HUES6 (cell line): ENCODE data around the gene PLA2G5.
"Not testable (repeated sequence)": the region's sequence is repeated elsewhere in the genome, so short reads cannot be mapped to it uniquely, and the experiment has no call there.

Source experiments
- H3K27ac ChIP-seq: 2 replicates; pipeline ENCODE4 v1.7.0; 2013; ENCODE audit warnings: low read depth, mild to moderate bottlenecking, low read length, inconsistent platforms
- H3K27me3 ChIP-seq: 2 replicates; pipeline ENCODE4 v1.6.1; 2013; ENCODE audit warnings: low read length; ENCODE audit not compliant: control insufficient read depth, insufficient read depth
- H3K36me3 ChIP-seq: 2 replicates; pipeline ENCODE4 v1.6.1; 2013; ENCODE audit warnings: low read length; ENCODE audit not compliant: control insufficient read depth, insufficient read depth
- H3K4me1 ChIP-seq: 2 replicates; pipeline ENCODE4 v1.6.1; 2013; ENCODE audit warnings: low read length; ENCODE audit not compliant: control insufficient read depth, insufficient read depth
- H3K4me3 ChIP-seq: 2 replicates; pipeline ENCODE4 v1.5.1; 2013; ENCODE audit warnings: low read depth, low read length
- H3K9ac ChIP-seq: one replicate; pipeline ENCODE4 v1.6.1; 2013; ENCODE audit warnings: mild to moderate bottlenecking, low read length
- H3K9me3 ChIP-seq: 2 replicates; pipeline ENCODE4 v1.6.1; 2013; ENCODE audit warnings: low read depth, low read length; ENCODE audit not compliant: control insufficient read depth, insufficient read depth

The PLA2G5 gene, protein sequence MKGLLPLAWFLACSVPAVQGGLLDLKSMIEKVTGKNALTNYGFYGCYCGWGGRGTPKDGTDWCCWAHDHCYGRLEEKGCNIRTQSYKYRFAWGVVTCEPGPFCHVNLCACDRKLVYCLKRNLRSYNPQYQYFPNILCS

GRCh38 chr1:20069874-20070273, at the start of gene PLA2G5:
Gene PLA2G5, plus strand, starts transcription at chr1:20070194. Its CDS starts 14,637 bp downstream, at chr1:20084831.
- Histone ChIP-seq H3K9me3 (no peaks in the 10 kb centered on the region), H3K27me3 (no peaks in the 10 kb centered on the region), H3K9ac (no peak within 1 kb of the TSS), H3K36me3 (no peaks in the 10 kb centered on the region), H3K27ac (no peak within 1 kb of the TSS), H3K4me3 (no peak within 1 kb of the TSS), H3K4me1 (no peaks in the 10 kb centered on the region)

DNA sequence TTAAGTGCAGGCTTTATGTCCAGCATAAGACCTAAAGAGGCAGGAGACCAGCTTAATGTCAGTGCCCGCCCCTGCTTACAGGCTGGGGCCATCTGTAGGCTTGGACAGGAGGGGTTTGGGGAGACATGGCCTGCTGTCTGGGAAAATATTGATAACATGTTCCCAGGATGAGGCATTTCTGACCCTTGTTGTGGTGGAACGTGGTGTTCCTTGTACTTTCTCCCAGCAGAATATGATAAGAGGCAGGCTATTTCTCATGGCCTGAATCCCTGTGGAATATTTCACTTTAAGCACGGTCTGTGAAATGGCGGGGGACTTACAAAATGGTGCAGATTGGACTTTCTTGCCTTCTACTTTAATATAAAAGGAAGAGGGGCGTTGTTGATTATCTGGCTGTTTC, 41.9 kb upstream of the PLA2G5 start:
- Histone ChIP-seq H3K9me3 (peaks cover 6% of the 10 kb centered on the region; the same call in 1 of the 2 replicates), H3K4me3 (no peak overlapping the region), H3K27me3 (no peaks in the 10 kb centered on the region), H3K36me3 (no peaks in the 10 kb centered on the region), H3K27ac (no peak overlapping the region), H3K9ac (no peak overlapping the region), H3K4me1 (no peaks in the 10 kb centered on the region)

GRCh38 chr1:20028726-20029125, 41.3 kb upstream of the PLA2G5 start:
- H3K27ac ChIP-seq, result no peak overlapping the region

GRCh38 chr1:20029178-20029912, 40.6 kb upstream of the PLA2G5 start:
- Histone ChIP-seq H3K27me3 (no peaks in the 10 kb centered on the region), H3K27ac (no peak overlapping the region), H3K9me3 (no peaks in the 10 kb centered on the region), H3K4me1 (no peaks in the 10 kb centered on the region), H3K4me3 (no peak overlapping the region), H3K36me3 (no peaks in the 10 kb centered on the region), H3K9ac (no peak overlapping the region)

More at GRCh38 chr1:20028726-20029125, 41.3 kb upstream of the PLA2G5 start:
- H3K9ac ChIP-seq, result no peak overlapping the region
- H3K4me3 ChIP-seq, result no peak overlapping the region
- H3K9me3 ChIP-seq, result peaks cover 1% of the 10 kb centered on the region; the same call in 1 of the 2 replicates
- H3K4me1 ChIP-seq, result no peaks in the 10 kb centered on the region
- no peaks in the 10 kb centered on the region for H3K36me3 ChIP-seq
- H3K27me3 ChIP-seq, result no peaks in the 10 kb centered on the region

DNA sequence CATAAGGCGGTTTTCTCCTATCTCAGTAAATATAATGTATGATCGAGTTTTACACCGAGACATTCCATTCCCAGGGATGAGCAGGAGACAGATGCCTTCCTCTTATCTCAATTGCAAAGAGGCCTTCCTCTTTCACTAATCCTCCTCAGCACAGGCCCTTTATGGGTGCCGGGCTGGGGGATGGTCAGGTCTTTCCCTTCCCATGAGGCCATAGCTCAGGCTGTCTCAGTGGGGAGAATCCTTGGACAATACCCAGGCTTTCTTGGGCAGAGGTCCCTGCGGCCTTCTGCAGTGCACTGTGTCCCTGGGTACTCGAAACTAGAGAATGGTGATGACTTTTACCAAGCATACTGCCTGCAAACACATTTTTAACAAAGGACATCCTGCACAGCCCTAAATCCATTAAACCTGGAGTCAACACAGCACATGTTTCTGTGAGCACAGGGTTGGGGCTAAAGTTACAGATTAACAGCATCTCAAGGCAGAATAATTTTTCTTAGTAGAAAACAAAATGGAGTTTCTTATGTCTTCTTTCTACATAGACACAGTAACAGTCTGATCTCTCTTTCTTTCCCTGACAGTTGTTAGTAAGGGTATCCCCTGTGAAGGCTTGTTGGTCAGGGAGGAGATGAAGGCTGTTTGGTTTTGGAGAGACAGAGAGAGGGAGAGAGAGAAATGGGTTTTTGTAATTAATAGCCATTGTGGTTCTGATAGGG, 39.4 kb upstream of the PLA2G5 start:
- not testable (repeated sequence) for H3K4me3 ChIP-seq, H3K27me3 ChIP-seq, H3K36me3 ChIP-seq, H3K4me1 ChIP-seq, H3K27ac ChIP-seq, H3K9me3 ChIP-seq
- H3K9ac ChIP-seq, result peak overlapping the region; percentile 26

GRCh38 chr1:20031161-20031560, 38.8 kb upstream of the PLA2G5 start:
- H3K9me3 ChIP-seq, result no peaks in the 10 kb centered on the region
- H3K9ac ChIP-seq, result no peak overlapping the region
- H3K27ac ChIP-seq, result no peak overlapping the region
- no peak overlapping the region for H3K4me3 ChIP-seq
- no peaks in the 10 kb centered on the region for H3K27me3 ChIP-seq
- H3K4me1 ChIP-seq, result no peaks in the 10 kb centered on the region
- no peaks in the 10 kb centered on the region for H3K36me3 ChIP-seq

DNA sequence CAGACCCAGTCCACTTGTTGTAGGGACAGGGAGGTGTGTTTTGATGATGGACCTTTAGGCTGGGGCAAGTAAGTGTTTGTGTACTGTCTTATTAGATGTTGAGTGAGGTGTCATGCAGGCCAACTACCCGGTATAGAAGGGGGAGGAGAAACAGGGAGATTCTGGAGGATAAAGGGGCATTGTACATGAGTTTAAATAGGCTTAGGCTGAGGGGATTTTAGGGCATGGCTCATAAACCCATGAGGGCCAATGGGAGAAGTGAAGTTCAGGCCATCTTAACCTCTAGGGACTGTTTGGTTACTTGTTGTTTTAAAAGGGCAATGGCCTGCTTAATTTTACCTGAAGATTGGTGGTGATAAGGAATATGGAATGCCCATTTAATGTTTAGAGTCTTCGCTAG, 38.2 kb upstream of the PLA2G5 start:
- Histone ChIP-seq H3K4me1 (no peaks in the 10 kb centered on the region), H3K9ac (no peak overlapping the region), H3K27ac (no peak overlapping the region), H3K27me3 (no peaks in the 10 kb centered on the region), H3K36me3 (no peaks in the 10 kb centered on the region), H3K9me3 (no peaks in the 10 kb centered on the region), H3K4me3 (no peak overlapping the region)

- no peaks in the 10 kb centered on the region for H3K36me3 ChIP-seq
- H3K4me1 ChIP-seq, result no peaks in the 10 kb centered on the region
- H3K4me3 ChIP-seq, result no peak overlapping the region
- no peaks in the 10 kb centered on the region for H3K27me3 ChIP-seq
- peaks cover 5% of the 10 kb centered on the region for H3K9me3 ChIP-seq
- no peak overlapping the region for H3K9ac ChIP-seq
- no peak overlapping the region for H3K27ac ChIP-seq
These were observed 37.6 kb upstream of the PLA2G5 start for GRCh38 chr1:20032425-20032824.

- no peak overlapping the region for H3K27ac ChIP-seq
- no peaks in the 10 kb centered on the region for H3K36me3 ChIP-seq
- H3K9ac ChIP-seq, result no peak overlapping the region
- H3K27me3 ChIP-seq, result no peaks in the 10 kb centered on the region
- H3K4me3 ChIP-seq, result no peak overlapping the region
- H3K9me3 ChIP-seq, result peaks cover 6% of the 10 kb centered on the region
- H3K4me1 ChIP-seq, result peaks cover 4% of the 10 kb centered on the region
These were observed 36.6 kb upstream of the PLA2G5 start for GRCh38 chr1:20033420-20033819.

DNA sequence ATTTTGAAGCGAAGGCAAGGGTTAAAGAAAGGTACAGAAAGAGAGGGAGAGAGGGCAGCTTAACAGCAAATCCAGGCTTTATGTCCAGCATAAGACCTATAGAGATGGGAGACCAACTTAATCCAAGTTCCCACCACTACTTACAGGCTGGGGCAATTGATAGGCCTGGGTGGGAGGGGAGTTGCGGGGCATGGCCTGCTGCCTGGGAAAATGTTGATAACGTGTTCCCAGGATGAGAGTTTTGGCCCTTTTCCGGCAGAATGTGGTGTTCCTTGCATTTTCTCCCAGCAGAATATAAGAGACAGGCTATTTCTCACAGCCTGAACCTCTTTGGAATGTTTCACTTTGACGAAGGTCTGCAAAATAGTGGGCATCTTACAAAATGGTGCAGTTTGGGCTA, 34.9 kb upstream of the PLA2G5 start:
- peaks cover 11% of the 10 kb centered on the region for H3K9me3 ChIP-seq
- H3K27me3 ChIP-seq, result no peaks in the 10 kb centered on the region
- no peak overlapping the region for H3K4me3 ChIP-seq
- no peak overlapping the region for H3K9ac ChIP-seq
- H3K27ac ChIP-seq, result no peak overlapping the region
- no peaks in the 10 kb centered on the region for H3K36me3 ChIP-seq
- H3K4me1 ChIP-seq, result peaks cover 4% of the 10 kb centered on the region

DNA sequence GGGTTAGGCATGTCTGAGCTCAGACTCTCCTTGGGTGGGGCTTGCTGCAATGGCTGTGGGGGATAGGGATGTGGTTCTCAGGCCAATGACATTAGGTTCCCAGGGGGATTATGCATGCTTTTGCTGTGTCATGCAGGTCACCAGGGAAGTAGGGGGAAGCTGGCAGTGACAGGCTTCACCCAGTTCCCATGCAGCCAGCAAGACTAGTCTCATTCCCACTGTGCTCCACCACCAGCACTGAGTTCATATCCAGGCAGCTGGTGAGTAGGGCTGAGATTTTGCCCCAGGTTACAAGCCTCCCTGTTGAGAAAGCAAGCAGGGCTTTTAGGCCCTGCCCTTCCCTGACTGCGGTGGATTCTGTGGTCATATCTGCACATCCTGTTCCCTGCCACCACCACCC, 32.1 kb upstream of the PLA2G5 start:
- Histone ChIP-seq H3K9ac (no peak overlapping the region), H3K27ac (no peak overlapping the region), H3K9me3 (peaks cover 20% of the 10 kb centered on the region), H3K27me3 (no peaks in the 10 kb centered on the region), H3K36me3 (no peaks in the 10 kb centered on the region), H3K4me1 (peaks cover 4% of the 10 kb centered on the region), H3K4me3 (no peak overlapping the region)
